Gastroesophageal sphincter (tissue), 3 donors: ENCODE data around the gene TK1.
"Not testable (repeated sequence)": the region's sequence is repeated elsewhere in the genome, so short reads cannot be mapped to it uniquely, and the experiment has no call there.

Source experiments
- POLR2A ChIP-seq, 2 donors: fragments of 450-650 bp; IDR thresholded peaks; one replicate each; pipeline ENCODE4 v1.6.1; 2017; ENCODE audit warnings: antibody characterized with exemption in 2 of 2, mild to moderate bottlenecking in 2 of 2, moderate library complexity in 1 of 2
- TF ChIP-seq, protein P1 (sequence below), 4 experiments: fragments of 200-600 bp in 2 of 4; fragments of 450-650 bp in 2 of 4; sonication (generic) in 1 of 4; IDR thresholded peaks; one replicate each; pipeline ENCODE4 v1.5.1; 2017 to 2019; ENCODE audit warnings: antibody characterized with exemption in 4 of 4, mild to moderate bottlenecking in 2 of 4, moderate library complexity in 2 of 4

DNA sequence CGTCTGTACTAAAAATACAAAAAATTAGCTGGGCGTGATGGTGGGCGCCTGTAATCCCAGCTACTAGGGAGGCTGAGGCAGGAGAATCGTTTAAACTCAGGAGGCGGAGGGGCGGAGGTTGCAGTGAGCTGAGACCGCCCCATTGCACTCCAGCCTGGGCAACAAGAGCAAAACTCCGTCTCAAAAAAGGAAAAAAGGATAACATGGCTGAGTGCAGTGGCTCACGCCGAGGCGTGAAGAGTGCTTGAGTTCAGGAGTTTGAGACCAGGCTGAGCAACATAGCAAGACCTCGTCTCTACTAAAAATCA lies 47.0 kb downstream of the TK1 start:
- TF ChIP-seq, protein P1, sequence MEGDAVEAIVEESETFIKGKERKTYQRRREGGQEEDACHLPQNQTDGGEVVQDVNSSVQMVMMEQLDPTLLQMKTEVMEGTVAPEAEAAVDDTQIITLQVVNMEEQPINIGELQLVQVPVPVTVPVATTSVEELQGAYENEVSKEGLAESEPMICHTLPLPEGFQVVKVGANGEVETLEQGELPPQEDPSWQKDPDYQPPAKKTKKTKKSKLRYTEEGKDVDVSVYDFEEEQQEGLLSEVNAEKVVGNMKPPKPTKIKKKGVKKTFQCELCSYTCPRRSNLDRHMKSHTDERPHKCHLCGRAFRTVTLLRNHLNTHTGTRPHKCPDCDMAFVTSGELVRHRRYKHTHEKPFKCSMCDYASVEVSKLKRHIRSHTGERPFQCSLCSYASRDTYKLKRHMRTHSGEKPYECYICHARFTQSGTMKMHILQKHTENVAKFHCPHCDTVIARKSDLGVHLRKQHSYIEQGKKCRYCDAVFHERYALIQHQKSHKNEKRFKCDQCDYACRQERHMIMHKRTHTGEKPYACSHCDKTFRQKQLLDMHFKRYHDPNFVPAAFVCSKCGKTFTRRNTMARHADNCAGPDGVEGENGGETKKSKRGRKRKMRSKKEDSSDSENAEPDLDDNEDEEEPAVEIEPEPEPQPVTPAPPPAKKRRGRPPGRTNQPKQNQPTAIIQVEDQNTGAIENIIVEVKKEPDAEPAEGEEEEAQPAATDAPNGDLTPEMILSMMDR (IDR thresholded peaks at IDR 0.05) = not testable (repeated sequence)
- TF ChIP-seq POLR2A (IDR thresholded peaks at IDR 0.05) = not testable (repeated sequence)
